IMR-90 (cell line): ENCODE results near the gene FAM89B. TPM values are rescaled to one million over a fixed set of nuclear protein-coding genes. Genes with fewer than 3 reads are reported as not detected.

Experiments
- ATAC-seq: fragments of 200-7000 bp; cut with Tn5 transposase; 2 replicates; pipeline ENCODE4 v1.9.1; 2020; ENCODE audit warnings: low read depth, mild to moderate bottlenecking, moderate library complexity
- BruUV-seq: library from RNA; stranded (reverse); fragments of 400-500 nt; replicated peaks from 2 replicates; lab custom pipeline; 2021; lab: Mats Ljungman, UMichigan
- CTCF ChIA-PET: fragments of 300-600 bp; formaldehyde crosslinking; extraction: SDS; loops from one replicate; lab custom pipeline; 2021; ENCODE audit warnings: antibody characterized with exemption; lab: Yijun Ruan, JAX
- POLR2A ChIA-PET: fragments of 300-600 bp; sonication (Branson Sonifier 250); formaldehyde crosslinking; loops from one replicate; lab custom pipeline; 2022; ENCODE audit warnings: antibody characterized with exemption; ENCODE audit not compliant: unreplicated experiment; lab: Charles Lee
- DNase-seq: peaks from one replicate; pipeline ENCODE4 v3.0.0; 2013
- H2AFZ ChIP-seq: replicated peaks from 2 replicates; pipeline ENCODE3; 2013; ENCODE audit warnings: low read length, mild to moderate bottlenecking; ENCODE audit not compliant: poor library complexity
- H2AK5ac ChIP-seq: 2 replicates; pipeline ENCODE4 v1.6.1; 2013; ENCODE audit warnings: low read depth, low read length, inconsistent platforms
- H2AK9ac ChIP-seq: replicated peaks from 2 replicates; pipeline ENCODE3; 2013; ENCODE audit warnings: mild to moderate bottlenecking, low read depth, low read length, moderate library complexity; ENCODE audit not compliant: poor library complexity
- H2BK120ac ChIP-seq: 2 replicates; pipeline ENCODE4 v1.6.1; 2013; ENCODE audit warnings: low read depth, low read length, inconsistent platforms
- H2BK15ac ChIP-seq: 3 replicates; pipeline ENCODE4 v1.6.1; 2013; ENCODE audit warnings: low read depth, low read length, inconsistent platforms
- H2BK20ac ChIP-seq: 2 replicates; pipeline ENCODE4 v1.6.1; 2013; ENCODE audit warnings: low read depth, mild to moderate bottlenecking, inconsistent platforms, low read length, moderate library complexity
- H2BK5ac ChIP-seq: 2 replicates; pipeline ENCODE4 v1.6.1; 2013; ENCODE audit warnings: mild to moderate bottlenecking, low read depth, low read length, inconsistent platforms; ENCODE audit not compliant: poor library complexity, severe bottlenecking
- H3K14ac ChIP-seq: replicated peaks from 2 replicates; pipeline ENCODE4 v1.6.1; 2013; ENCODE audit warnings: low read depth, low read length, inconsistent platforms
- H3K18ac ChIP-seq: 2 replicates; pipeline ENCODE4 v1.6.1; 2013; ENCODE audit warnings: low read depth, low read length, control low read depth
- H3K23ac ChIP-seq: 2 replicates; pipeline ENCODE4 v1.6.1; 2013; ENCODE audit warnings: low read depth, low read length, inconsistent platforms
- H3K27ac ChIP-seq: 2 replicates; pipeline ENCODE4 v1.5.1; 2013; ENCODE audit warnings: mild to moderate bottlenecking, control low read depth, low read length; ENCODE audit not compliant: insufficient read depth
- H3K27me3 ChIP-seq: 2 replicates; pipeline ENCODE4 v1.6.1; 2013; ENCODE audit warnings: low read length; ENCODE audit not compliant: control insufficient read depth, insufficient read depth
- H3K36me3 ChIP-seq: 2 replicates; pipeline ENCODE4 v1.6.1; 2013; ENCODE audit warnings: low read length, mixed read lengths; ENCODE audit not compliant: control insufficient read depth, insufficient read depth
- H3K4ac ChIP-seq: 2 replicates; pipeline ENCODE4 v1.6.1; 2013; ENCODE audit warnings: low read depth, low read length, inconsistent platforms
- H3K4me1 ChIP-seq: 2 replicates; pipeline ENCODE4 v1.6.1; 2013; ENCODE audit warnings: low read length, mixed read lengths; ENCODE audit not compliant: control insufficient read depth, insufficient read depth
- H3K4me2 ChIP-seq: 2 replicates; pipeline ENCODE4 v1.6.1; 2013; ENCODE audit warnings: low read depth, mild to moderate bottlenecking, control low read depth, low read length, moderate library complexity
- H3K4me3 ChIP-seq: 2 replicates; pipeline ENCODE4 v1.5.1; 2013; ENCODE audit warnings: low read depth, mild to moderate bottlenecking, control low read depth, low read length, moderate library complexity; ENCODE audit not compliant: insufficient read depth
- H3K56ac ChIP-seq: 2 replicates; pipeline ENCODE4 v1.6.1; 2013; ENCODE audit warnings: low read length, inconsistent platforms; ENCODE audit not compliant: insufficient read depth; ENCODE audit errors: extremely low read depth
- H3K79me1 ChIP-seq, 2 experiments: 2 replicates each; pipeline ENCODE4 v1.6.1; 2013; ENCODE audit warnings: low read length in 2 of 2, inconsistent platforms in 1 of 2, low read depth in 1 of 2
- H3K9ac ChIP-seq: 2 replicates; pipeline ENCODE4 v1.6.1; 2013; ENCODE audit warnings: low read depth, low read length, control low read depth
- H3K9me1 ChIP-seq: 2 replicates; pipeline ENCODE4 v1.6.1; 2013; ENCODE audit warnings: low read length, inconsistent platforms; ENCODE audit not compliant: insufficient read depth
- H3K9me3 ChIP-seq: 2 replicates; pipeline ENCODE4 v1.6.1; 2013; ENCODE audit warnings: low read length; ENCODE audit not compliant: control insufficient read depth, insufficient read depth
- H4K20me1 ChIP-seq: 2 replicates; pipeline ENCODE4 v1.6.1; 2013; ENCODE audit warnings: low read length, inconsistent platforms; ENCODE audit not compliant: insufficient read depth
- H4K5ac ChIP-seq: 2 replicates; pipeline ENCODE4 v1.6.1; 2013; ENCODE audit warnings: mild to moderate bottlenecking, low read depth, low read length, control low read depth
- H4K8ac ChIP-seq, 2 experiments: 2 replicates each; pipeline ENCODE4 v1.6.1; 2013; ENCODE audit warnings: low read depth in 2 of 2, low read length in 2 of 2, control low read depth in 1 of 2, inconsistent platforms in 1 of 2
- H4K91ac ChIP-seq: 2 replicates; pipeline ENCODE4 v1.6.1; 2013; ENCODE audit warnings: low read depth, low read length, inconsistent platforms; ENCODE audit not compliant: insufficient read depth
- CEBPB ChIP-seq: IDR thresholded peaks from 2 replicates; pipeline ENCODE4 v1.6.1; 2012; ENCODE audit warnings: low read depth, low read length, improper control_type of control experiment
- CHD1 ChIP-seq: IDR thresholded peaks from 2 replicates; pipeline ENCODE4 v1.6.1; 2012; ENCODE audit warnings: low read depth, low read length, improper control_type of control experiment
- FOS ChIP-seq: fragments of 150-350 bp; IDR thresholded peaks from 2 replicates; pipeline ENCODE4 v1.6.1; 2016; ENCODE audit warnings: low read depth, low read length
- MAFK ChIP-seq: IDR thresholded peaks from 2 replicates; pipeline ENCODE4 v1.6.1; 2012; ENCODE audit warnings: low read depth, low read length, improper control_type of control experiment
- NFE2L2 ChIP-seq: fragments of 150-350 bp; IDR thresholded peaks from 2 replicates; pipeline ENCODE4 v1.6.1; 2016; ENCODE audit warnings: low read depth, mild to moderate bottlenecking, low read length
- POLR2A ChIP-seq: IDR thresholded peaks from 2 replicates; pipeline ENCODE4 v1.6.1; 2012; ENCODE audit warnings: mild to moderate bottlenecking, low read depth, low read length
- RAD21 ChIP-seq: IDR thresholded peaks from 2 replicates; pipeline ENCODE4 v1.6.1; 2012; ENCODE audit warnings: low read length, improper control_type of control experiment
- SMC3 ChIP-seq: fragments of 150-350 bp; IDR thresholded peaks from 2 replicates; pipeline ENCODE4 v1.6.1; 2016; ENCODE audit warnings: low read depth, mild to moderate bottlenecking, antibody characterized with exemption, low read length, moderate library complexity
- WGBS, 2 experiments: methylation state at CpG; one replicate each; pipeline versions ENCODE4 v1.1.5 to v1.1.7; 2013; ENCODE audit warnings: missing lambda C conversion rate in 2 of 2; ENCODE audit not compliant: insufficient read length in 1 of 2; ENCODE audit errors: extremely low coverage in 2 of 2; 5-methylcytosine and 5-hydroxymethylcytosine counted together
- dilution Hi-C: fragments of 300-500 bp; cut with HindIII; formaldehyde crosslinking; loops from one replicate; pipeline ENCODE4 v1.14.3; 2018; ENCODE audit warnings: low sequenced_read_pairs; ENCODE audit not compliant: unreplicated experiment
- in situ Hi-C: fragments of 300-500 bp; cut with MboI; formaldehyde crosslinking; loops from 3 replicates; pipeline ENCODE4 v1.14.3; 2019; ENCODE audit warnings: low sequenced_read_pairs, inconsistent platforms, mixed read lengths
- intact Hi-C: fragments of 100-400 bp; cut with micrococcal nuclease; formaldehyde crosslinking; loops from 2 replicates; pipeline ENCODE4 v1.10.0; 2022
- polyA plus RNA-seq, 3 experiments: library from polyadenylated mRNA; depleted of rRNA; stranded (reverse); fragments of >200 nt; gene quantifications; 2 replicates each; pipeline ENCODE4 v1.2.3, GENCODE V29; 2012; ENCODE audit warnings: low replicate concordance in 1 of 3
- total RNA-seq: library from RNA; depleted of rRNA; stranded (reverse); fragments of >200 nt; gene quantifications from 2 replicates; pipeline ENCODE4 v1.2.3, GENCODE V29; 2012

The FAM89B gene
- total and polyA plus RNA-seq, 2 of the 4 experiments (the other 2 are of a cell fraction) = 12.0 to 65.5 TPM

GRCh38 chr11:65569164-65569972, 3.0 kb upstream of the FAM89B start:
- H2AK9ac ChIP-seq = peak overlapping the region; percentile 95
- no peaks in the 10 kb centered on the region for H3K27me3 ChIP-seq
- peak overlapping the region; percentile 23 for H3K18ac ChIP-seq
- H3K14ac ChIP-seq = peak overlapping the region; percentile 95
- H3K9me3 ChIP-seq = no peaks in the 10 kb centered on the region
- peak overlapping the region; percentile 84 for H4K91ac ChIP-seq
- intact Hi-C loops (no loop called here), dilution Hi-C loops (no loop called here), in situ Hi-C loops (no loop called here)
- peak overlapping the region; percentile 96 for H3K56ac ChIP-seq
- peaks cover 18 to 66% of the 10 kb centered on the region in 2 experiments for H3K79me1 ChIP-seq
- peak overlapping the region; percentile 30; the same call in 1 of the 2 replicates for H2BK20ac ChIP-seq
- peak overlapping the region; percentile 79 for H3K4me3 ChIP-seq
- TF ChIP-seq RAD21 (no peak), FOS (no peak), CHD1 (no peak), SMC3 (no peak), POLR2A (no peak), MAFK (no peak), NFE2L2 (no peak), CEBPB (no peak)
- peak overlapping the region; percentile 83 for H3K9ac ChIP-seq
- H2BK120ac ChIP-seq = peak overlapping the region; percentile 30
- H3K36me3 ChIP-seq = 0 out of 2 replicates have a peak, but pooled peaks cover 1% of the 10 kb centered on the region
- peak overlapping the region; percentile 98 for H2AFZ ChIP-seq
- peaks cover 22% of the 10 kb centered on the region for H4K20me1 ChIP-seq
- peaks cover 14% of the 10 kb centered on the region for H3K4me1 ChIP-seq
- H3K9me1 ChIP-seq = peaks cover 15% of the 10 kb centered on the region
- peak overlapping the region; percentile 90 for H4K5ac ChIP-seq
- POLR2A ChIA-PET = no interaction called here
- peak overlapping the region; percentile 85 for H2BK5ac ChIP-seq
- ATAC-seq (peak; percentile 10), DNase-seq (no peak)
- peak overlapping the region; percentile 82 to 98 for H4K8ac ChIP-seq
- peak overlapping the region; percentile 77 for H3K4me2 ChIP-seq
- peak overlapping the region; percentile 94 for H3K4ac ChIP-seq
- 4% methylated on average over 11 of the region's 28 CpGs; no CpG with 5 or more reads in 1 of the 2 experiments for WGBS, 2 experiments
- CTCF ChIA-PET = interaction anchor here (1.1 kb wide), 1 partner anchor 28 kb away, joined by 9 read pairs; no protein-coding TSS in a partner anchor
- BruUV-seq = no TSS peak
- H2BK15ac ChIP-seq = peak overlapping the region; percentile 69; the same call in 1 of the 3 replicates
- H3K23ac ChIP-seq = peak overlapping the region; percentile 96
- peak overlapping the region; percentile 78 for H3K27ac ChIP-seq
- peak overlapping the region; percentile 90 for H2AK5ac ChIP-seq
